Inflammatory macrophage (primary cell): ENCODE measurements around the gene ENO2.

Experiments
- DNase-seq, 2 donors: peaks; one replicate each; pipeline ENCODE4 v3.0.0-alpha.2; 2020 to 2022

ENO2 gene

GRCh38 chr12:6934110-6934509 lies 19.7 kb downstream of the ENO2 start:
- DNase-seq = no peak

DNA sequence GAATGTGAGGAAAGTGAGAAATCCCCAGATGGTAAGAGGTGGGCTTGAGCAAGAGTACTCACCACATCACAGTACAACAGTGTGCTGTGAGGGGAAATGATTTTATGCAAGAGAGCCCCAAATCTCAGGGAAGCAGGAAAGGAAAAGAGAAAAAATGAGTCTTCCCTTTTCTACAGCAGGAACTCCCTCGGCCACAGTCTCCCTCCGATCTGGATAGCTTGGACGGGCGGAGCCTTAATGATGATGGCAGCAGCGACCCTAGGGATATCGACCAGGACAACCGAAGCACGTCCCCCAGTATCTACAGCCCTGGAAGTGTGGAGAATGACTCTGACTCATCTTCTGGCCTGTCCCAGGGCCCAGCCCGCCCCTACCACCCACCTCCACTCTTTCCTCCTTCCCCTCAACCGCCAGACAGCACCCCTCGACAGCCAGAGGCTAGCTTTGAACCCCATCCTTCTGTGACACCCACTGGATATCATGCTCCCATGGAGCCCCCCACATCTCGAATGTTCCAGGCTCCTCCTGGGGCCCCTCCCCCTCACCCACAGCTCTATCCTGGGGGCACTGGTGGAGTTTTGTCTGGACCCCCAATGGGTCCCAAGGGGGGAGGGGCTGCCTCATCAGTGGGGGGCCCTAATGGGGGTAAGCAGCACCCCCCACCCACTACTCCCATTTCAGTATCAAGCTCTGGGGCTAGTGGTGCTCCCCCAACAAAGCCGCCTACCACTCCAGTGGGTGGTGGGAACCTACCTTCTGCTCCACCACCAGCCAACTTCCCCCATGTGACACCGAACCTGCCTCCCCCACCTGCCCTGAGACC lies 21.2 kb downstream of the ENO2 start:
- peak; percentile 69 to 81 for DNase-seq

- DNase-seq = peak; percentile 55 to 75
These were observed 21.8 kb downstream of the ENO2 start for GRCh38 chr12:6936194-6936635.

GRCh38 chr12:6936636-6937480 lies 22.5 kb downstream of the ENO2 start:
- peak in 1 of 2 donors; percentile 53 for DNase-seq

- peak; percentile 94 for DNase-seq
These were observed 23.3 kb downstream of the ENO2 start for GRCh38 chr12:6937481-6938352.

GRCh38 chr12:6938353-6939190 lies 24.2 kb downstream of the ENO2 start:
- DNase-seq = no peak

- no peak for DNase-seq
These were observed 24.8 kb downstream of the ENO2 start for GRCh38 chr12:6939191-6939540.

GRCh38 chr12:6941267-6941666 lies 26.9 kb downstream of the ENO2 start:
- no peak for DNase-seq

DNA sequence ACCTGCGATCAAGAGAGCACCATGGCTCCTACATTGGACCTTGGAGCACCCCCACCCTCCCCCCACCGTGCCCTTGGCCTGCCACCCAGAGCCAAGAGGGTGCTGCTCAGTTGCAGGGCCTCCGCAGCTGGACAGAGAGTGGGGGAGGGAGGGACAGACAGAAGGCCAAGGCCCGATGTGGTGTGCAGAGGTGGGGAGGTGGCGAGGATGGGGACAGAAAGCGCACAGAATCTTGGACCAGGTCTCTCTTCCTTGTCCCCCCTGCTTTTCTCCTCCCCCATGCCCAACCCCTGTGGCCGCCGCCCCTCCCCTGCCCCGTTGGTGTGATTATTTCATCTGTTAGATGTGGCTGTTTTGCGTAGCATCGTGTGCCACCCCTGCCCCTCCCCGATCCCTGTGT lies 27.4 kb downstream of the ENO2 start:
- DNase-seq = no peak

DNA sequence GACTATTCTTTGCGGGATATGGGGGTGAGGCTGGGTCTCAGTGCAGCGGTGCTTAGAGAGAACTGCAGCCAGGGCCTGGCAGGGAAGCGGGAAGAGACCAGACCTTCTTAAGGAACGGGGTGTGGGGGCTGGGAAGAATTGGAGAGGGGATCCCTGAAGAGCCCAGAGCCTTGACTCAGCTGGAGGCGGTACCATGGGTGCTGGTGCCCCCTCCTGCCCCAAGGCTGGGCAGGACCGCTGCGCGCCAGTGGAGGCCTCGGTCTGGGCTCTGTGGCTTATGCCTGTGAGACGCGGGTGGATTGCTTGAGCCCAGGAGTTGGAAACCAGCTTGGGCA lies 27.9 kb downstream of the ENO2 start:
- no peak for DNase-seq

GRCh38 chr12:6943389-6943721 lies 29.0 kb downstream of the ENO2 start:
- DNase-seq = peak; percentile 84 to 87

DNA sequence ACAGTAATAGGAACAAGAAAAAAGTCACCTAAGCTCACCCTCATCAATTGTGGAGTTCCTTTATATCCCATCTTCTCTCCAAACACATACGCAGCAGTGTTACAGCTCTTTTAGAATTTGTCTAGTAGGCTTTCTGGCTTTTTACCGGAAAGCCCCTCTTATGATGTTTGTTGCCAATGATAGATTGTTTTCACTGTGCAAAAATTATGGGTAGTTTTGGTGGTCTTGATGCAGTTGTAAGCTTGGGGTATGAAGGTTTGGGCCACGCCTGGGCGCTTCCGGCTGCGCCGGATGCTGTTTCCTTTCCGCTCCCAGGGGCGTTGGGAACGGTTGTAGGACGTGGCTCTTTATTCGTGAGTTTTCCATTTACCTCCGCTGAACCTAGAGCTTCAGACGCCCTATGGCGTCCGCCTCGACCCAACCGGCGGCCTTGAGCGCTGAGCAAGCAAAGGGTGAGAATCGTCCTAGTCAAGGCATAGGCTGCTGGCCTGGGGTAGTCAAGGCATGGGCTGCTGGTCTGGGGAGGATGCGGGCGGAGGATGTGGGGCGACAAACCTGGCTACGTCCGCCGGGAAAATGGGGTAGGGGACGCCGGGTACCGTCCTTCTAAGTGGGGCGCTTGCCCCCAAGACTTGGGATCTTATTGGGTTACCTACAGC lies 29.5 kb downstream of the ENO2 start, which contains the start of the genes C12orf57 and RNU7-1:
Gene C12orf57, plus strand, starts transcription at position 301 of the 659 bp plus-strand sequence. Its CDS starts 100 bp downstream, at position 401.
Gene RNU7-1, plus strand, starts transcription at position 95 of the 659 bp plus-strand sequence.
- DNase-seq = peak; percentile 90 to 95

DNA sequence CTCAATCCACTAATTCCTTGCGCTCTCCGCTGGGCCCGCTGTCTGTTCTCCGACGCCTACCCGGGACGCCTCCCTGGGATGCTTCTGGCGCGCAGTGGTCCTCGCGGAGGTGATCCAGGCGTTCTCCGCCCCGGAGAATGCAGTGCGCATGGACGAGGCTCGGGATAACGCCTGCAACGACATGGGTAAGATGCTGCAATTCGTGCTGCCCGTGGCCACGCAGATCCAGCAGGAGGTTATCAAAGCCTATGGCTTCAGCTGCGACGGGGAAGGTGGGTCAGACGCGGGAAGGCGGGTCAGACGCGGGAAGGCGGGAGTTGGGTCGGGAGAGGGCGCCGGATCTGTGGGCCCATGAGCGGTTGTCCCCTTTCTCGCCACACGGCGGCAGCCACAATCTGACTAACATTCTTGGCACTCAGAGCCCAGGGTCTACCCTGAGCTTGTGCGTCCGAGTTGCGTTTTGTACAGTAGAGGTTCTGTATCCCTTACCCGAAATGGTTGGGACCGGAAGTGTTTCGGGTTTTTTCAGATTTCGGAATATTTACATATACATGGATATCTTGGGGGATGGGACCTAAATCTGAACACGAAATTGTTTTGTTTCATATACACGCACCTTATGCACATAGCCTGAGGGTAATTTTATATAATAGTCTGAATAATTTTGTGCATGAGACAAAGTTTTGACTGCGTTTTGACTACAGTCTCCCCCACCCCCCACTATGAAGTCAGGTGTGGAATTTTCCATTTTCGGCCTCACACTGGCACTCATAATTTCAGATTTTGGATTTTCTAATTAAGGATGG lies 30.2 kb downstream of the ENO2 start:
- DNase-seq = peak; percentile 88 to 90

GRCh38 chr12:6945613-6946012 lies 31.2 kb downstream of the ENO2 start:
- no peak for DNase-seq

- DNase-seq = peak; percentile 26 to 66
These were observed 31.9 kb downstream of the ENO2 start for GRCh38 chr12:6946033-6946919.

DNA sequence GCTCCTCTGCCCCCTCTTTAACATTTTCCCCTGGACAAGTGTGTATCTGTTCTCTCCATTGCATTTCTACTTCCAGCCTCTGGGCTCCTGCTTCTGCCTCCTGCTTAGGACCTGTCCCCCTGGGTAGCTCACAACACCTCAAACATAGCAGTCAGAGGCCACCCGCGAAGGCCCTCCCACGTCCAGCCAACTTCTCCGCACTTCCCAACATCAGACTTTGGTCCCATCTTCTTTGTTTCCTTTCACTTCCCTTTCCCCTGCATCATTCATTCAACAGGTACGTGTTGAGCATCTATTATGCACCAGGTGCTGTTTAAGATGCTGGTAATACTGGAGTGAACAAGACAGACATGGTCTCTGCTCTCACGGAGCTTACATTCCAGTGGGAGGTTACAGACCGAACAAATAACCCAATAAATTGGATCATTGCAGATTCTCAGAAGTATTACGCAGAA lies 32.6 kb downstream of the ENO2 start:
- no peak for DNase-seq

DNA sequence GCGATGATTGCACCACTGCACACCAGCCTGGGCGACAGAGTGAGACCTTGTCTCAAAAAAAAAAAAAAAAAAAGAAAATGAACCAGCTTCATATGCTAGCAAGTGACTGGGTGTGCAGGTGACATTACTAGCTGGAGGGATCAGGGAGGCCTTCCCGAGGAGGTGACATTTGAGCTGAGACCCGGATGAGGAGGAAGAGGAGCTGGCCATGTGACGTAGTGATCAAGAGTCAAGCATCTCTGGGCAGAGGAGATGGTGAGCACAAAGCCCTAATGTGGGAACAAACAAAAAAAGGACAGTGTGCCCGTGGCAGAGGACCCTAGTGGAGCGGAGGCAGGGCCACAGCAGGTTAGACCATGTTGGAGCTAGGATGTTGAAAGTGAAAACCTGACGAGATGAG lies 33.2 kb downstream of the ENO2 start:
- no peak for DNase-seq

- peak; percentile 87 to 92 for DNase-seq
These were observed 34.7 kb downstream of the ENO2 start for GRCh38 chr12:6948873-6949594.
